Lung (tissue), 12 donors: ENCODE data around the gene FOXN3. TPM values are rescaled to one million over a fixed set of nuclear protein-coding genes. Genes with fewer than 3 reads are reported as not detected.

Experiments used
- ATAC-seq: fragments of 200-7000 bp; cut with Tn5 transposase; one replicate; pipeline ENCODE4 v1.9.1; 2020; ENCODE audit warnings: moderate number of reproducible peaks; ENCODE audit not compliant: insufficient read depth, low FRiP score
- DNase-seq, 3 donors: peaks; one replicate each; pipeline ENCODE4 v3.0.0-alpha.2; 2013 to 2017
- H3K27ac ChIP-seq, 2 donors: one replicate each; pipeline ENCODE4 v1.5.1; 2013; ENCODE audit warnings: mild to moderate bottlenecking in 2 of 2, moderate library complexity in 2 of 2, control low read depth in 1 of 2, inconsistent platforms in 1 of 2, low read depth in 1 of 2, low read length in 1 of 2
- H3K27me3 ChIP-seq, 3 donors: one replicate each; pipeline ENCODE4 v1.5.1; 2013; ENCODE audit warnings: low read length in 2 of 3; ENCODE audit not compliant: control insufficient read depth in 3 of 3, insufficient read depth in 3 of 3
- H3K36me3 ChIP-seq, 4 donors: one replicate each; pipeline ENCODE4 v1.5.1; 2013; ENCODE audit warnings: low read length in 4 of 4, mild to moderate bottlenecking in 1 of 4, moderate library complexity in 1 of 4; ENCODE audit not compliant: control insufficient read depth in 4 of 4, insufficient read depth in 4 of 4
- H3K4me1 ChIP-seq, 5 donors: one replicate each; pipeline ENCODE4 v1.5.1; 2013; ENCODE audit warnings: low read length in 5 of 5, mild to moderate bottlenecking in 2 of 5, moderate library complexity in 1 of 5; ENCODE audit not compliant: control insufficient read depth in 5 of 5, insufficient read depth in 5 of 5
- H3K4me3 ChIP-seq: one replicate; pipeline ENCODE4 v1.5.1; 2013; ENCODE audit warnings: mild to moderate bottlenecking, control low read depth, moderate library complexity
- H3K9ac ChIP-seq, 2 donors: one replicate each; pipeline ENCODE4 v1.5.1; 2013; ENCODE audit warnings: low read length in 2 of 2, control low read depth in 1 of 2; ENCODE audit not compliant: insufficient read depth in 1 of 2
- H3K9me3 ChIP-seq, 4 donors: one replicate each; pipeline ENCODE4 v1.5.1; 2013; ENCODE audit warnings: low read length in 3 of 4, mild to moderate bottlenecking in 1 of 4, moderate library complexity in 1 of 4; ENCODE audit not compliant: control insufficient read depth in 4 of 4, insufficient read depth in 3 of 4
- CTCF ChIP-seq: IDR thresholded peaks from 2 replicates; pipeline ENCODE4 v1.5.1; 2012; ENCODE audit warnings: mild to moderate bottlenecking; ENCODE audit errors: control extremely low read depth, extremely low read depth
- WGBS, 2 donors: extraction: QIAGEN DNeasy Blood & Tissue Kit; methylation state at CpG; one replicate each; pipeline ENCODE4 v1.1.7; 2013; 5-methylcytosine and 5-hydroxymethylcytosine counted together
- polyA plus RNA-seq, 2 donors: library from polyadenylated mRNA; stranded (reverse); fragments of 200-250 nt; gene quantifications; one replicate each; pipeline ENCODE4 v1.2.1, GENCODE V29; 2013
- total RNA-seq, 2 donors: library from RNA; depleted of rRNA in 1 of 2; stranded (reverse); fragments of >200 nt in 1 of 2; gene quantifications; one replicate each; pipeline ENCODE4 v1.2.1, GENCODE V29; 2014 to 2021
- donor health status: control.
- donor health status: control.
- donor health status: Bipolar disorder and iron deficiency.
- donor health status: healthy.
- donor health status: DM: yes; HTN: yes; CAD: no.

The FOXN3 gene
- total and polyA plus RNA-seq, 4 donors = 12.7 to 69.7 (median 34.9) TPM

GRCh38 chr14:89108608-89109007 is 308.4 kb downstream of the FOXN3 start:
- TF ChIP-seq CTCF = no peak
- WGBS, 2 donors = 96 to 97% methylated on average over 4 of the region's 4 CpGs
- no peak overlapping the region for H3K9ac ChIP-seq
- DNase-seq = no peak
- H3K4me3 ChIP-seq = no peak overlapping the region
- H3K36me3 ChIP-seq = no peaks in the 10 kb centered on the region
- H3K27ac ChIP-seq = no peak overlapping the region
- peaks cover 0 to 10% (median 0%) of the 10 kb centered on the region in 4 donors for H3K9me3 ChIP-seq
- no peaks in the 10 kb centered on the region for H3K27me3 ChIP-seq
- H3K4me1 ChIP-seq = peaks cover 0 to 3% (median 0%) of the 10 kb centered on the region in 5 donors
- no peak for ATAC-seq

- DNase-seq (no peak), ATAC-seq (no peak)
- no peak overlapping the region for H3K9ac ChIP-seq
- peaks cover 0 to 3% (median 0%) of the 10 kb centered on the region in 5 donors for H3K4me1 ChIP-seq
- H3K27me3 ChIP-seq = no peaks in the 10 kb centered on the region
- WGBS, 2 donors = 59 to 70% methylated on average over 5 of the region's 5 CpGs
- no peak for TF ChIP-seq CTCF
- no peaks in the 10 kb centered on the region for H3K36me3 ChIP-seq
- H3K9me3 ChIP-seq = peaks cover 0 to 10% (median 0%) of the 10 kb centered on the region in 4 donors
- no peak overlapping the region for H3K4me3 ChIP-seq
- H3K27ac ChIP-seq = no peak overlapping the region
Observed at GRCh38 chr14:89107626-89108025, 309.4 kb downstream of the FOXN3 start.
